ENCODE measurements around the gene OGFOD3. TPM values are rescaled to one million over a fixed set of nuclear protein-coding genes. Genes with fewer than 3 reads are reported as not detected.

OGFOD3 gene
- total RNA-seq, 2 donors from 2014 or later = 26.4 to 32.4 TPM

GRCh38 chr17:82433560-82434215, 15.3 kb upstream of the OGFOD3 start:
- TF ChIP-seq CTCF (IDR thresholded peaks at IDR 0.05) = no peak
- H3K9me3 ChIP-seq = no peaks in the 10 kb centered on the region
- H3K4me3 ChIP-seq = no peak overlapping the region
- no peaks in the 10 kb centered on the region for H3K27me3 ChIP-seq
- H3K4me1 ChIP-seq = no peaks in the 10 kb centered on the region
- no peak overlapping the region for H3K27ac ChIP-seq
- DNase-seq (ENCODE audit: low spot score) = no peak
- H3K36me3 ChIP-seq = peaks cover 7% of the 10 kb centered on the region

GRCh38 chr17:82432017-82432416, 13.6 kb upstream of the OGFOD3 start:
- no peaks in the 10 kb centered on the region for H3K4me1 ChIP-seq
- no peak overlapping the region for H3K27ac ChIP-seq
- H3K9me3 ChIP-seq = no peaks in the 10 kb centered on the region
- no peak overlapping the region for H3K4me3 ChIP-seq
- H3K27me3 ChIP-seq = no peaks in the 10 kb centered on the region
- DNase-seq (ENCODE audit: low spot score) = no peak
- H3K36me3 ChIP-seq = peaks cover 2% of the 10 kb centered on the region
- no peak for TF ChIP-seq CTCF (IDR thresholded peaks at IDR 0.05)

- Histone ChIP-seq H3K4me3 (no peak overlapping the region), H3K27me3 (no peaks in the 10 kb centered on the region), H3K9me3 (no peaks in the 10 kb centered on the region), H3K36me3 (no peaks in the 10 kb centered on the region), H3K4me1 (no peaks in the 10 kb centered on the region), H3K27ac (no peak overlapping the region)
- TF ChIP-seq CTCF (IDR thresholded peaks at IDR 0.05) = no peak
- no peak for DNase-seq (ENCODE audit: low spot score)
Measured at GRCh38 chr17:82429824-82430223, 11.4 kb upstream of the OGFOD3 start.

GRCh38 chr17:82428546-82428945, 10.2 kb upstream of the OGFOD3 start:
- Histone ChIP-seq H3K4me3 (no peak overlapping the region), H3K27me3 (no peaks in the 10 kb centered on the region), H3K9me3 (no peaks in the 10 kb centered on the region), H3K36me3 (no peaks in the 10 kb centered on the region), H3K27ac (no peak overlapping the region), H3K4me1 (no peaks in the 10 kb centered on the region)
- no peak for TF ChIP-seq CTCF (IDR thresholded peaks at IDR 0.05)
- no peak for DNase-seq (ENCODE audit: low spot score)

- H3K27me3 ChIP-seq = no peaks in the 10 kb centered on the region
- no peaks in the 10 kb centered on the region for H3K36me3 ChIP-seq
- peaks cover 0 to 8% of the 10 kb centered on the region in 2 donors for H3K9me3 ChIP-seq
- H3K4me3 ChIP-seq = no peak overlapping the region
- no peak overlapping the region for H3K27ac ChIP-seq
- DNase-seq (ENCODE audit: low spot score) = no peak
- no peak for TF ChIP-seq CTCF (IDR thresholded peaks at IDR 0.05)
- H3K4me1 ChIP-seq = peaks cover 0 to 1% of the 10 kb centered on the region in 2 donors
Measured at GRCh38 chr17:82424863-82425159, 6.4 kb upstream of the OGFOD3 start.
